ENCODE data around the gene DNAH8. TPM values are rescaled to one million over a fixed set of nuclear protein-coding genes. Genes with fewer than 3 reads are reported as not detected.

The DNAH8 gene
- polyA plus RNA-seq, 3 donors: not detected

GRCh38 chr6:39037082-39037508, 322.0 kb downstream of the DNAH8 start:
- intact Hi-C loops (cut with micrococcal nuclease): no loop called here
- no peak overlapping the region for H3K4me2 ChIP-seq (replicated peaks; ENCODE audit: extremely low read depth, low read length, poor library complexity, severe bottlenecking)
- DNase-seq: no peak
- H3K4me3 Mint-ChIP-seq: no peak overlapping the region
- no peak overlapping the region for H3K27ac Mint-ChIP-seq
- H3K36me3 ChIP-seq (replicated peaks in 1 of 2; ENCODE audit: control insufficient read depth in 1 of 2, insufficient read depth in 2 of 2, low read length in 2 of 2): no peaks in the 10 kb centered on the region
- no peak overlapping the region for H3K27ac ChIP-seq (ENCODE audit: low read depth in 1 of 2, low read length in 2 of 2)
- no peak overlapping the region for H3K4me3 ChIP-seq (replicated peaks in 1 of 3; ENCODE audit: low read depth in 2 of 3, low read length in 3 of 3)
- no peak overlapping the region for H2AFZ ChIP-seq (ENCODE audit: insufficient read depth, low read depth, low read length, poor library complexity, severe bottlenecking)
- no peaks in the 10 kb centered on the region for H3K36me3 Mint-ChIP-seq
- no CpG with 5 or more reads among the region's 4 CpGs for WGBS (ENCODE audit: insufficient coverage)
- peaks cover 0 to 2% of the 10 kb centered on the region in 2 donors for H3K4me1 ChIP-seq (ENCODE audit: control insufficient read depth in 1 of 2, insufficient read depth in 2 of 2, low read length in 2 of 2)
- H4K20me1 ChIP-seq (ENCODE audit: insufficient read depth, low read length): no peaks in the 10 kb centered on the region
- H3K27me3 ChIP-seq (ENCODE audit: control insufficient read depth in 2 of 2, insufficient read depth in 2 of 2, low read length in 2 of 2): peaks cover 24 to 26% of the 10 kb centered on the region in 2 donors
- H3K9ac ChIP-seq (ENCODE audit: insufficient read depth, low read length, poor library complexity, severe bottlenecking): no peak overlapping the region
- peaks cover 0 to 5% (median 2%) of the 10 kb centered on the region in 7 donors for H3K9me3 Mint-ChIP-seq
- H3K4me1 Mint-ChIP-seq: peaks cover 6% of the 10 kb centered on the region
- TF ChIP-seq CTCF (IDR thresholded peaks at IDR 0.05): no peak
- peaks cover 0 to 3% of the 10 kb centered on the region in 2 donors for H3K9me3 ChIP-seq (replicated peaks in 1 of 2; ENCODE audit: control insufficient read depth in 1 of 2, insufficient read depth in 1 of 2, low read length in 2 of 2)
- H3K27me3 Mint-ChIP-seq (ENCODE audit: low read depth in 3 of 3): peaks cover 13 to 54% (median 32%) of the 10 kb centered on the region in 3 donors
- H3K79me2 ChIP-seq (ENCODE audit: insufficient read depth, low read length): no peaks in the 10 kb centered on the region

- DNase-seq: no peak
- WGBS (ENCODE audit: insufficient coverage): no CpG with 5 or more reads among the region's 6 CpGs
- no peak overlapping the region for H3K4me2 ChIP-seq (replicated peaks; ENCODE audit: extremely low read depth, low read length, poor library complexity, severe bottlenecking)
- Mint-ChIP-seq H3K27me3 (ENCODE audit: low read depth in 3 of 3) (peaks cover 14 to 55% (median 30%) of the 10 kb centered on the region in 3 donors), H3K4me1 (peaks cover 6% of the 10 kb centered on the region), H3K4me3 (no peak overlapping the region), H3K36me3 (no peaks in the 10 kb centered on the region), H3K27ac (no peak overlapping the region), H3K9me3 (peaks cover 0 to 5% (median 2%) of the 10 kb centered on the region in 7 donors)
- no peak overlapping the region for H2AFZ ChIP-seq (ENCODE audit: insufficient read depth, low read depth, low read length, poor library complexity, severe bottlenecking)
- H4K20me1 ChIP-seq (ENCODE audit: insufficient read depth, low read length): no peaks in the 10 kb centered on the region
- no peaks in the 10 kb centered on the region for H3K36me3 ChIP-seq (replicated peaks in 1 of 2; ENCODE audit: control insufficient read depth in 1 of 2, insufficient read depth in 2 of 2, low read length in 2 of 2)
- peaks cover 21 to 26% of the 10 kb centered on the region in 2 donors for H3K27me3 ChIP-seq (ENCODE audit: control insufficient read depth in 2 of 2, insufficient read depth in 2 of 2, low read length in 2 of 2)
- intact Hi-C loops (cut with micrococcal nuclease): no loop called here
- peaks cover 0 to 2% of the 10 kb centered on the region in 2 donors for H3K4me1 ChIP-seq (ENCODE audit: control insufficient read depth in 1 of 2, insufficient read depth in 2 of 2, low read length in 2 of 2)
- no peak overlapping the region for H3K4me3 ChIP-seq (replicated peaks in 1 of 3; ENCODE audit: low read depth in 2 of 3, low read length in 3 of 3)
- H3K9ac ChIP-seq (ENCODE audit: insufficient read depth, low read length, poor library complexity, severe bottlenecking): no peak overlapping the region
- no peak for TF ChIP-seq CTCF (IDR thresholded peaks at IDR 0.05)
- H3K9me3 ChIP-seq (replicated peaks in 1 of 2; ENCODE audit: control insufficient read depth in 1 of 2, insufficient read depth in 1 of 2, low read length in 2 of 2): peaks cover 0 to 3% of the 10 kb centered on the region in 2 donors
- no peak overlapping the region for H3K27ac ChIP-seq (ENCODE audit: low read depth in 1 of 2, low read length in 2 of 2)
- H3K79me2 ChIP-seq (ENCODE audit: insufficient read depth, low read length): no peaks in the 10 kb centered on the region
Measured at GRCh38 chr6:39037707-39038106, 322.6 kb downstream of the DNAH8 start.

Data from CD14-positive monocyte (primary cell).